ENCODE results near the gene NHLRC4.
A peak's percentile ranks its signal among the peaks of the same experiment; 100 is the strongest.

Gene NHLRC4

GRCh38 chr16:566475-567372, at the start of gene NHLRC4:
NHLRC4 (plus strand) TSS chr16:567005; CDS start chr16:568048, 1,043 bp downstream.
- DNase-seq, result peak in 1 of 2 donors; percentile 71

GRCh38 chr16:518858-519257, 47.9 kb upstream of the NHLRC4 start:
- no peak for DNase-seq

GRCh38 chr16:519425-519824, 47.4 kb upstream of the NHLRC4 start:
- no peak for DNase-seq

GRCh38 chr16:519841-520687, 46.7 kb upstream of the NHLRC4 start:
- no peak for DNase-seq

- DNase-seq, result no peak
Observed at GRCh38 chr16:520847-521246, 46.0 kb upstream of the NHLRC4 start.

GRCh38 chr16:521381-522210, 45.2 kb upstream of the NHLRC4 start:
- DNase-seq, result no peak

- no peak for DNase-seq
Observed at GRCh38 chr16:522320-523096, 44.3 kb upstream of the NHLRC4 start.

GRCh38 chr16:523097-523741, 43.6 kb upstream of the NHLRC4 start:
- DNase-seq, result no peak

GRCh38 chr16:524274-525040, 42.3 kb upstream of the NHLRC4 start:
- DNase-seq, result no peak

GRCh38 chr16:525123-525519, 41.7 kb upstream of the NHLRC4 start:
- no peak for DNase-seq

- DNase-seq, result no peak
Observed at GRCh38 chr16:525520-526180, 41.2 kb upstream of the NHLRC4 start.

GRCh38 chr16:526181-527014, 40.4 kb upstream of the NHLRC4 start:
- no peak for DNase-seq

GRCh38 chr16:527015-527903, 39.5 kb upstream of the NHLRC4 start, which contains the start of gene CAPN15:
CAPN15 (plus strand) TSS chr16:527712; CDS start chr16:546839, 19,127 bp downstream.
- peak; percentile 48 to 85 for DNase-seq

GRCh38 chr16:528111-529011, 38.4 kb upstream of the NHLRC4 start:
- peak; percentile 68 to 69 for DNase-seq

- DNase-seq, result no peak
Observed at GRCh38 chr16:529012-529575, 37.7 kb upstream of the NHLRC4 start.

- no peak for DNase-seq
Observed at GRCh38 chr16:530111-530817, 36.5 kb upstream of the NHLRC4 start.

Data from bone marrow (tissue), 2 donors.